ENCODE results near the gene TXNL4A.

- no peak for TF ChIP-seq CTCF (conservative IDR thresholded peaks at IDR 0.05; ENCODE audit: low read depth, low read length)
- no peak for TF ChIP-seq EZH2 (IDR thresholded peaks at IDR 0.05; ENCODE audit: borderline replicate concordance, low read depth, low read length, poor library complexity, severe bottlenecking)
Measured at GRCh38 chr18:79970419-79971133, 17.8 kb downstream of the TXNL4A start.

Data from A673 (cell line).